GM12878 (cell line): ENCODE measurements around the gene THAP11. TPM values are rescaled to one million over a fixed set of nuclear protein-coding genes. Genes with fewer than 3 reads are reported as not detected.
A peak's percentile ranks its signal among the peaks of the same experiment; 100 is the strongest.

ENCODE experiments used
- BMI1 ChIP-seq: fragments of 450-650 bp; IDR thresholded peaks from 2 replicates; pipeline ENCODE4 v1.6.1; 2016; ENCODE audit warnings: mild to moderate bottlenecking, moderate library complexity, borderline replicate concordance
- CHD2 ChIP-seq: IDR thresholded peaks from 2 replicates; pipeline ENCODE4 v1.6.1; 2011; ENCODE audit warnings: low read depth, low read length, improper control_type of control experiment, borderline replicate concordance
- CREB1 ChIP-seq: IDR thresholded peaks from 2 replicates; pipeline ENCODE4 v1.6.1; 2012; ENCODE audit warnings: low read depth, mild to moderate bottlenecking, inconsistent platforms
- DPF2 ChIP-seq: fragments of 450-650 bp; IDR thresholded peaks from 2 replicates; pipeline ENCODE4 v1.6.1; 2017; ENCODE audit warnings: mild to moderate bottlenecking
- GATAD2B ChIP-seq: fragments of 450-650 bp; conservative IDR thresholded peaks from 2 replicates; pipeline ENCODE4 v1.6.1; 2017; ENCODE audit warnings: low read depth, mild to moderate bottlenecking, moderate library complexity
- HDAC2 ChIP-seq: fragments of 200-600 bp; sonication (generic); IDR thresholded peaks from 2 replicates; pipeline ENCODE4 v1.6.1; 2017
- KDM1A ChIP-seq: fragments of 200-600 bp; sonication (generic); IDR thresholded peaks from 2 replicates; pipeline ENCODE4 v1.6.1; 2016; ENCODE audit warnings: borderline replicate concordance
- NFIC ChIP-seq: IDR thresholded peaks from 2 replicates; pipeline ENCODE4 v1.6.1; 2012; ENCODE audit warnings: low read depth, mild to moderate bottlenecking, inconsistent platforms, low read length, moderate library complexity
- NR2C1 ChIP-seq: fragments of 450-650 bp; IDR thresholded peaks from 2 replicates; pipeline ENCODE4 v1.6.1; 2017; ENCODE audit warnings: antibody characterized with exemption, mild to moderate bottlenecking, moderate library complexity
- NR2C2 ChIP-seq: IDR thresholded peaks from 2 replicates; pipeline ENCODE4 v1.6.1; 2011; ENCODE audit warnings: borderline replicate concordance, low read depth; ENCODE audit not compliant: control insufficient read depth, insufficient read length
- NR2F1 ChIP-seq: fragments of 450-650 bp; conservative IDR thresholded peaks from 2 replicates; pipeline ENCODE4 v1.6.1; 2017; ENCODE audit warnings: mild to moderate bottlenecking
- PAX5 ChIP-seq: IDR thresholded peaks from 2 replicates; pipeline ENCODE4 v1.6.1; 2011; ENCODE audit warnings: low read depth, low read length, borderline replicate concordance
- PML ChIP-seq: IDR thresholded peaks from 2 replicates; pipeline ENCODE4 v1.6.1; 2012; ENCODE audit warnings: low read length, inconsistent platforms
- POLR2AphosphoS5 ChIP-seq: IDR thresholded peaks from 2 replicates; pipeline ENCODE4 v1.6.1; 2011; ENCODE audit warnings: mild to moderate bottlenecking, low read length, inconsistent platforms
- RBBP5 ChIP-seq: fragments of 200-600 bp; sonication (generic); conservative IDR thresholded peaks from 2 replicates; pipeline ENCODE4 v1.6.1; 2016
- RELA ChIP-seq: fragments of 450-650 bp; IDR thresholded peaks from 2 replicates; pipeline ENCODE4 v1.8.0; 2014; ENCODE audit warnings: borderline replicate concordance; ENCODE audit not compliant: partially characterized antibody
- SMAD5 ChIP-seq: IDR thresholded peaks from 2 replicates; pipeline ENCODE4 v1.6.1; 2016; ENCODE audit warnings: antibody characterized with exemption, low read depth
- STAT1 ChIP-seq: fragments of 450-650 bp; conservative IDR thresholded peaks from 2 replicates; pipeline ENCODE4 v1.6.1; 2014; ENCODE audit warnings: antibody characterized with exemption, mild to moderate bottlenecking
- TCF3 ChIP-seq: IDR thresholded peaks from 2 replicates; pipeline ENCODE4 v1.6.1; 2012; ENCODE audit warnings: low read depth, mild to moderate bottlenecking, low read length, borderline replicate concordance; ENCODE audit not compliant: insufficient read depth
- ZNF217 ChIP-seq: fragments of 450-650 bp; IDR thresholded peaks from 2 replicates; pipeline ENCODE4 v1.6.1; 2017; ENCODE audit warnings: antibody characterized with exemption, mild to moderate bottlenecking
- polyA plus RNA-seq, 11 experiments: library from polyadenylated mRNA; depleted of rRNA in 4 of 11; unstranded in 6 of 11; stranded (reverse) in 5 of 11; fragments of >200 nt; fragmentation: Nextera tagmentation in 4 of 11; fragmentation: Illumina TruSeq in 1 of 11; extraction: Ambion mirVana in 4 of 11; extraction: Trizol in 1 of 11; gene quantifications; 1 replicate in 1 of 11; 2 replicates in 10 of 11; pipeline versions ENCODE4 v1.2.1 to v1.2.3, GENCODE V29; 2011 to 2016; ENCODE audit warnings: inconsistent platforms in 2 of 11, missing spikeins in 2 of 11, low read depth in 1 of 11
- total RNA-seq, 4 experiments: library from RNA; depleted of rRNA in 3 of 4; stranded (reverse); fragments of >200 nt in 3 of 4; fragmentation: Illumina TruSeq in 1 of 4; extraction: Trizol in 1 of 4; gene quantifications; 2 replicates each; pipeline versions ENCODE4 v1.2.1 to v1.2.3, GENCODE V29; 2013 to 2021
- TF ChIP-seq, protein P1 (sequence below): fragments of 450-650 bp; formaldehyde crosslinking; IDR thresholded peaks from 2 replicates; pipeline ENCODE4 v1.5.0; 2022; ENCODE audit warnings: mild to moderate bottlenecking, missing genetic modification characterization
- TF ChIP-seq, protein P2 (sequence below): fragments of 450-650 bp; IDR thresholded peaks from 2 replicates; pipeline ENCODE4 v1.6.1; 2017; ENCODE audit warnings: low read depth, mild to moderate bottlenecking, moderate library complexity
- TF ChIP-seq, protein P3 (sequence below): IDR thresholded peaks from 2 replicates; pipeline ENCODE4 v1.6.1; 2011; ENCODE audit warnings: mild to moderate bottlenecking, low read depth, low read length, moderate library complexity; ENCODE audit not compliant: insufficient replicate concordance
- TF ChIP-seq, protein P4 (sequence below): fragments of 450-650 bp; IDR thresholded peaks from 2 replicates; pipeline ENCODE4 v1.6.1; 2016; ENCODE audit warnings: mild to moderate bottlenecking

THAP11 gene
- total and polyA plus RNA-seq, 10 of the 15 experiments (the other 5 are each of a cell fraction or from before 2014, with no cell fraction given), result 2.5 to 36.7 (median 21.4) TPM

DNA sequence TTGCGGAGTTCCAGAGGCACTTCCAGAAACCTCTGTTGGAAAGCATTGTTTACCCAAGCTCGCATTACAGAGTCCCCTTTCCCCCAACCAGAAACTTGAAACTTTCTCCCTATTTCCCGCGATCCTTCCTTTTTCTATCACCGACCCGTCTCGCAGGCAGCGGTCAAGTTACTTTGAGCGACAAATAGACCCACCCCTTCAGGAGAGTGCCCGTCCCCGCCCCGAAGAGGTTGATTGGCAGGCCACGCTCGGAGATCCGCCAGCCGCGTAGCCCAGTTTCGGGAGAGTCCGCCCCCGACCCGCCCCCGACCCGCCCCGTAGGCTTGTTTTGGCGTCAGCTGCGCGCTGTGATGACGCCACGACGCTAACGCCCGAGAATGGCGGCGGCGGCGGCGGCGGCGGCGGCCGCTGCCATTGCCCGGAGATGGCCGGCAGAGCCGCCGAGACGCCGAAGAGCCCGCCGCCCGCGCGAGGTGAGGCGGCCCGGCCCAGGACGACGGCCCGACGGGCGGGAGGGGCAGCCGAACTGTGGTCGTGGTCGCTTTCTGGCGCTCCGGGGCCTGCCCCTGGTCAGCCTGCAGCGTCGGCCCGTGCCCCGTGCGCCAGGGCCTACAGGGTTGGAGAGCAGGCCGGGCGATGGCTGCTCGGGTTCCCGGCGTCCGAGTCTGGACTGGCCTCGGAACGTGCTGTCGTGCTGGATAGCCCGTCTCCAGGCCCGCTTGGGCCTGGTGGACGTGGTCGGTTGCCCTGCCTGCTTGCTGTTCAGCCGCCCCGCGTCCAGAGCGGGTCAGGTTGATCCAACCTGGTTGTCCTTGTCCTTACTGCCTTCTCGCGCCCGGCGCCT, 51.0 kb downstream of the THAP11 start, which contains the start of gene PSKH1 (continued):
- TF ChIP-seq, protein P1, sequence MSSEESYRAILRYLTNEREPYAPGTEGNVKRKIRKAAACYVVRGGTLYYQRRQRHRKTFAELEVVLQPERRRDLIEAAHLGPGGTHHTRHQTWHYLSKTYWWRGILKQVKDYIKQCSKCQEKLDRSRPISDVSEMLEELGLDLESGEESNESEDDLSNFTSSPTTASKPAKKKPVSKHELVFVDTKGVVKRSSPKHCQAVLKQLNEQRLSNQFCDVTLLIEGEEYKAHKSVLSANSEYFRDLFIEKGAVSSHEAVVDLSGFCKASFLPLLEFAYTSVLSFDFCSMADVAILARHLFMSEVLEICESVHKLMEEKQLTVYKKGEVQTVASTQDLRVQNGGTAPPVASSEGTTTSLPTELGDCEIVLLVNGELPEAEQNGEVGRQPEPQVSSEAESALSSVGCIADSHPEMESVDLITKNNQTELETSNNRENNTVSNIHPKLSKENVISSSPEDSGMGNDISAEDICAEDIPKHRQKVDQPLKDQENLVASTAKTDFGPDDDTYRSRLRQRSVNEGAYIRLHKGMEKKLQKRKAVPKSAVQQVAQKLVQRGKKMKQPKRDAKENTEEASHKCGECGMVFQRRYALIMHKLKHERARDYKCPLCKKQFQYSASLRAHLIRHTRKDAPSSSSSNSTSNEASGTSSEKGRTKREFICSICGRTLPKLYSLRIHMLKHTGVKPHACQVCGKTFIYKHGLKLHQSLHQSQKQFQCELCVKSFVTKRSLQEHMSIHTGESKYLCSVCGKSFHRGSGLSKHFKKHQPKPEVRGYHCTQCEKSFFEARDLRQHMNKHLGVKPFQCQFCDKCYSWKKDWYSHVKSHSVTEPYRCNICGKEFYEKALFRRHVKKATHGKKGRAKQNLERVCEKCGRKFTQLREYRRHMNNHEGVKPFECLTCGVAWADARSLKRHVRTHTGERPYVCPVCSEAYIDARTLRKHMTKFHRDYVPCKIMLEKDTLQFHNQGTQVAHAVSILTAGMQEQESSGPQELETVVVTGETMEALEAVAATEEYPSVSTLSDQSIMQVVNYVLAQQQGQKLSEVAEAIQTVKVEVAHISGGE (CRISPR knock-in tag), result no peak
- TF ChIP-seq PAX5, result no peak
- peak; percentile 82 for TF ChIP-seq GATAD2B
- peak; percentile 54 for TF ChIP-seq NR2C1
- TF ChIP-seq KDM1A, result no peak
- no peak for TF ChIP-seq NFIC
- no peak for TF ChIP-seq SMAD5
- TF ChIP-seq BMI1, result no peak
- 0 out of 2 replicates have a peak, but pooled peaks have one; percentile 61 for TF ChIP-seq CHD2
- TF ChIP-seq, protein P2, sequence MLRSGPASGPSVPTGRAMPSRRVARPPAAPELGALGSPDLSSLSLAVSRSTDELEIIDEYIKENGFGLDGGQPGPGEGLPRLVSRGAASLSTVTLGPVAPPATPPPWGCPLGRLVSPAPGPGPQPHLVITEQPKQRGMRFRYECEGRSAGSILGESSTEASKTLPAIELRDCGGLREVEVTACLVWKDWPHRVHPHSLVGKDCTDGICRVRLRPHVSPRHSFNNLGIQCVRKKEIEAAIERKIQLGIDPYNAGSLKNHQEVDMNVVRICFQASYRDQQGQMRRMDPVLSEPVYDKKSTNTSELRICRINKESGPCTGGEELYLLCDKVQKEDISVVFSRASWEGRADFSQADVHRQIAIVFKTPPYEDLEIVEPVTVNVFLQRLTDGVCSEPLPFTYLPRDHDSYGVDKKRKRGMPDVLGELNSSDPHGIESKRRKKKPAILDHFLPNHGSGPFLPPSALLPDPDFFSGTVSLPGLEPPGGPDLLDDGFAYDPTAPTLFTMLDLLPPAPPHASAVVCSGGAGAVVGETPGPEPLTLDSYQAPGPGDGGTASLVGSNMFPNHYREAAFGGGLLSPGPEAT, result 0 out of 2 replicates have a peak, but pooled peaks have one; percentile 38
- TF ChIP-seq, protein P3, sequence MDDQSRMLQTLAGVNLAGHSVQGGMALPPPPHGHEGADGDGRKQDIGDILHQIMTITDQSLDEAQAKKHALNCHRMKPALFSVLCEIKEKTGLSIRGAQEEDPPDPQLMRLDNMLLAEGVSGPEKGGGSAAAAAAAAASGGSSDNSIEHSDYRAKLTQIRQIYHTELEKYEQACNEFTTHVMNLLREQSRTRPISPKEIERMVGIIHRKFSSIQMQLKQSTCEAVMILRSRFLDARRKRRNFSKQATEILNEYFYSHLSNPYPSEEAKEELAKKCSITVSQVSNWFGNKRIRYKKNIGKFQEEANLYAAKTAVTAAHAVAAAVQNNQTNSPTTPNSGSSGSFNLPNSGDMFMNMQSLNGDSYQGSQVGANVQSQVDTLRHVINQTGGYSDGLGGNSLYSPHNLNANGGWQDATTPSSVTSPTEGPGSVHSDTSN, result peak; percentile 94
- TF ChIP-seq NR2F1, result peak; percentile 46; the same call in 1 of the 2 replicates
- no peak for TF ChIP-seq RBBP5
- TF ChIP-seq DPF2, result peak; percentile 61
- TF ChIP-seq, protein P4, sequence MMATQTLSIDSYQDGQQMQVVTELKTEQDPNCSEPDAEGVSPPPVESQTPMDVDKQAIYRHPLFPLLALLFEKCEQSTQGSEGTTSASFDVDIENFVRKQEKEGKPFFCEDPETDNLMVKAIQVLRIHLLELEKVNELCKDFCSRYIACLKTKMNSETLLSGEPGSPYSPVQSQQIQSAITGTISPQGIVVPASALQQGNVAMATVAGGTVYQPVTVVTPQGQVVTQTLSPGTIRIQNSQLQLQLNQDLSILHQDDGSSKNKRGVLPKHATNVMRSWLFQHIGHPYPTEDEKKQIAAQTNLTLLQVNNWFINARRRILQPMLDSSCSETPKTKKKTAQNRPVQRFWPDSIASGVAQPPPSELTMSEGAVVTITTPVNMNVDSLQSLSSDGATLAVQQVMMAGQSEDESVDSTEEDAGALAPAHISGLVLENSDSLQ, result peak; percentile 98
- no peak; the same call in 1 of the 2 replicates for TF ChIP-seq POLR2AphosphoS5
- TF ChIP-seq NR2C2, result no peak
- TF ChIP-seq TCF3, result no peak
- no peak for TF ChIP-seq RELA
- TF ChIP-seq ZNF217, result no peak
- TF ChIP-seq CREB1, result peak; percentile 99
- TF ChIP-seq STAT1, result no peak
- no peak for TF ChIP-seq HDAC2
- TF ChIP-seq PML, result no peak
